GM12874 (cell line): ENCODE measurements around the gene EHBP1.

Experiments used
- TF ChIP-seq, protein P1 (sequence below): IDR thresholded peaks from 2 replicates; pipeline ENCODE4 v1.5.1; 2011; ENCODE audit warnings: low read depth, mild to moderate bottlenecking, control low read depth, low read length, moderate library complexity; ENCODE audit not compliant: insufficient read depth

Gene EHBP1

DNA sequence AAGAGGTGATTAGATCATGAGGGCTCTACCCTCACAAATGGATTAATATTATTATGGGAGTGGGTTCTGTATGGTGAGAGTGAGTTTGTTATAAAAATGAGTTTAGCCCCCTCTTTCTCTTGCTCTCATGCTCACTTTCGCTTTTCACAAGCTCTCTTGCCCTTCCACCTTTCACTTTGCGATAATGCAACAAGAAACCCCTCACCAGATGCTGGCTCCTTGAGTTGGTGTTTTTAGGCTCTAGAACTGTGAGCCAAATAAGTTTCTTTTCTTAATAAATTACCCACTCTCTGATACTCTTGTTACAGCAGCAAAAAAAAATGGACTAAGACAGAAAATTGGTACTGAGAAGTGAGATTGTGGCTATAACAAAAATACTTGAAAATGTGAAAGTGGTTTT is 106.5 kb downstream of the EHBP1 start:
- TF ChIP-seq, protein P1, sequence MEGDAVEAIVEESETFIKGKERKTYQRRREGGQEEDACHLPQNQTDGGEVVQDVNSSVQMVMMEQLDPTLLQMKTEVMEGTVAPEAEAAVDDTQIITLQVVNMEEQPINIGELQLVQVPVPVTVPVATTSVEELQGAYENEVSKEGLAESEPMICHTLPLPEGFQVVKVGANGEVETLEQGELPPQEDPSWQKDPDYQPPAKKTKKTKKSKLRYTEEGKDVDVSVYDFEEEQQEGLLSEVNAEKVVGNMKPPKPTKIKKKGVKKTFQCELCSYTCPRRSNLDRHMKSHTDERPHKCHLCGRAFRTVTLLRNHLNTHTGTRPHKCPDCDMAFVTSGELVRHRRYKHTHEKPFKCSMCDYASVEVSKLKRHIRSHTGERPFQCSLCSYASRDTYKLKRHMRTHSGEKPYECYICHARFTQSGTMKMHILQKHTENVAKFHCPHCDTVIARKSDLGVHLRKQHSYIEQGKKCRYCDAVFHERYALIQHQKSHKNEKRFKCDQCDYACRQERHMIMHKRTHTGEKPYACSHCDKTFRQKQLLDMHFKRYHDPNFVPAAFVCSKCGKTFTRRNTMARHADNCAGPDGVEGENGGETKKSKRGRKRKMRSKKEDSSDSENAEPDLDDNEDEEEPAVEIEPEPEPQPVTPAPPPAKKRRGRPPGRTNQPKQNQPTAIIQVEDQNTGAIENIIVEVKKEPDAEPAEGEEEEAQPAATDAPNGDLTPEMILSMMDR = no peak

DNA sequence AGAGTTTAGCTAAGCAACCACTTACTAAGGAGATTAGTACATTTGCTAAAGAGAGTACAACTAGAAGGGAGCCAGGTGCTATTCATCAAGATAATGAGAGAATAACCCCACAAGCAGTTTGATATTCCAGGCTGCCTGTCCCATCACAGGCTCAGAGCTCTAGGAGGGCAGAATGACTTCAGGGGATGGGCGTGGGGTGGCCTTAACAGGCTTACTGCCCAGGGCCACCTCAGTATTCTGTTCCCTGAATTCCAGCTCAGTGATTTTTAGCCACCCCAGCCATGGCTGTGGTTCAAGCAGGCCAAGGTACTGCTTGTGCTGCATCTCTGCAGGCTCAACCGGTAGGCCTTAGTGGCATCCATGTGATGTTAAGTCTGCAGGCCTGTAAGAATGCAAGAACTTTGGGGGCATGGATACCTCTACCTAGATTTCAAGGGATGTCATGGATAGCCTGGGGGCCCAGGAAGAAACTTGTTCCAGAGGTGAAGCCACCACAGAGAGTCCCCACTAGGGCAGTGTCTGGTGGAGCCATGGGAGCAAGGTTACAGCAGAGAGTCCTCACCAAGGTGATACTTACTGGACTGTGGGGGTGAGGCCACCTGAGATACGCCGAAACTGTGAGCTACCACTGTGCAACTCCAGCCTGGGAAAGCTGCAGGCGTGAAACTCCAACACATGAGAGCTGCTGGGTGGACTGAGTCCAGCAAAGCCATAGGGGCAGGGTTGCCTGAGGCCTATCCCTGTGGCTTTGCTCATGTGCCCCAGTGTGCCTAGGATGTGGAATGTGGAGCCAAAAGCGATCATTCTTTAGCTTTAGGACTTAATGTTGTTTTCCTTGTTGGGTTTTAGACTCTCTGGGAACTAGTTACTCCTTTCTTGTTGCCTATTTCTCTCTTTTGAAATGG is 107.7 kb downstream of the EHBP1 start:
- TF ChIP-seq, protein P1 = no peak

DNA sequence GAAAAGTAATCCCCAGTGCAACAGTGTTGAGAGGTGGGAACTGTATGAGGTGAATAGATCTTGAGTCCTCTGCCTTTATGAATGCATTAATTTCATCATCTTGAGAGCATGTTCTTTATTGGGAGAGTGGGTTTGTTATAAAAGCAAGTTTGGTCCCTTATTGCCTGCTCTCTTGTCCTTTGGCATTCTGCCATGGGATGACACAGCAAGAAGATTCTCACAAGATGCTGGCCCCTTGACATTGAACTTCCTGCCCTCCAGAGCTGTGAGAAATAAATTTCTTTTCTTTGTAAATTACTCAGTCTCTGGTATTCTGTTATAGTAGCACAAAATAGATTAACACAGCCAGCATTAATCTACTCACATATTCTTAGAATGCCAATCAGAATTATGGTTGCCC is 108.6 kb downstream of the EHBP1 start:
- TF ChIP-seq, protein P1 = no peak

DNA sequence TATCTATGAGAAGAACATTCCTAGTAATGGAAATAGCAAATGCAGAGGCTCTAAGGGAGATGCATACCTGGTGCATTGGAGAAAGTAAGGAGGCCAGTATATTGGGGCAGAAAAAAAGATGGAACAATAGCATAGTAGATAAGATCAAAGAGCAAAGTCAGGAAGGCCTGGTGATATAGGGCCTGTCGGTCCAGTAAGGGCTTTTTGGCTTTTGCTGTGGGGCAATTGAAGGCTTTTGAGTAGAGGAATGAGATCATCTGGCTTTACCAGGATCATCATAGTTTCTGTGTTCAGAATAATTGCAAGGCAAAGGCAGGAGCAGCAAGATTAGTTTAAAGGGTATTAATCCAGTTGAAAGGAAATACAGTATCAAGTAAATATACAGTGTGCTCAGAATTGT is 111.8 kb downstream of the EHBP1 start:
- TF ChIP-seq, protein P1 = no peak

DNA sequence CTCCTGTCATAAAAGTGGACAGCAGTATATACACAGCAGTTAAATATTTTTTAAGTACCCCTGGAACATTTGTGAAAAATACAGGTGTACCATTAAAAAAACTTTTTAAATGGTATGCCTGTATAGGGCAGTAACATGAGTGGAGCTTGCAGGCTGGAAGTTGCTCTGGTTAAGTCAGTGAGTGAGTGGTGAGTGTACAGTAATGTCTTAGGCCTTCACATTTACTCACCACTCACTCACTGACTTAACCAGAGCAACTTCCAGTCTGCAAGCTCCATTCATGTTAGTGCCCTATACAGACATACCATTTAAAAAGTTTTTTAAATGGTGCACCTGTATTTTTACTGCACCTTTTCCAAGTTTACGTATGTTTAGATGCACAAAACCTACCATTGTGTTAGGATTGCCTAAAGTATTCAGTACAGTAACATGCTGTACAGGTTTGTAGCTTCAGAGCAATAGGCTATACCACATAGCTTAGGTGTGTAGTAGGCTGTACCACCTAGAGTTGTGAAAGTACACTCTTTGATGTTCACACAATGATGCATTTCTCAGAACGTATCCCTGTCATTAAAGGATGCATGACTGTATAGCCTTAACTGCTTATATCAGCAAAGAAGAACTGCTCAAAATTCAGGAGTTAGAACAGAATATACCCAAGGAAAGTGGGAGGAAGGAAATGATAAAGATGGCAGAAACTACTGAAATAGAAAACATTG is 112.6 kb downstream of the EHBP1 start:
- TF ChIP-seq, protein P1 = no peak

DNA sequence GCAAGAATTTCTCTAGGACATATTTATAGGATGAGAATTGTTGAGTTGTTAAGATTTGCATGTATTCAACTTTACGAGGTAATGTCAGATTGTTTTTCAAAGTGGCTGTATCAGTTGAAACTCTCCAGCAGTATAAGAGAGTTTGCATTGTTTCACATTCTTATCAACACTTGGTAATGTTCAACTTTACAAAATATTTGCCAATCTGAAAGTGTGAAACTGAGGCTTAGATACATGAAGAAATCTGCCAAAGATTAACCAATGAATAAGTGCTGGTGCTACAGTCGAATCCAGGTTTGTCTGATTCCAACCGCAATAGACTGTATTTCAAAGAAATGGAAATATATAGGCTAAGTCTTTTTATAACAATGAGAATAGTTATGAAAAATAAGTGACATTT is 117.0 kb downstream of the EHBP1 start:
- TF ChIP-seq, protein P1 = no peak

DNA sequence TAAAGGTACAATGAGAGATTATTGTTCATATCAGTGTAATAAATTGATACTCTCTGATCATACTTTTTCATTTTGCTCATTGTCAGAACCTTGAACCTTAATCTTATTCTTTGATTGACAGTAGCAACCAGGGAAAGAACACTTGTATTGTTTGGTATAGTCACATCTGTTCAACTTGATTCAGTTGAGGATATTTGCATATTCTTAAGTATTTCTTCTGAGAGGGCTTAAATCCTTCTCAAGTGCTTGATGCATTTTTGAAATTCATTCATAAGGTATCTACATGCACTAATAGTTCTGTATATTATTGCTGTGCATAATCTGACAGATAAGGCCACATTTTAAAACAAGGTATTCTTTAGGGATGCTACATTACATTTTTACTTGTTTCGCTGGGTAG is 118.9 kb downstream of the EHBP1 start:
- TF ChIP-seq, protein P1 = no peak
